Liver (tissue), 9 donors: ENCODE data around the gene ID4. TPM values are rescaled to one million over a fixed set of nuclear protein-coding genes. Genes with fewer than 3 reads are reported as not detected.

Experiments used
- DNase-seq: peaks from one replicate; pipeline ENCODE4 v3.0.0-alpha.2; 2017; ENCODE audit warnings: low spot score
- H3K27ac ChIP-seq, 2 donors: one replicate each; pipeline ENCODE4 v1.7.0; 2013; ENCODE audit warnings: inconsistent platforms in 2 of 2, low read length in 2 of 2, control low read depth in 1 of 2, low read depth in 1 of 2, mild to moderate bottlenecking in 1 of 2
- H3K27me3 ChIP-seq, 4 donors: one replicate each; pipeline versions ENCODE4 v1.6.1 to v1.7.0; 2013; ENCODE audit warnings: low read length in 3 of 4, inconsistent platforms in 1 of 4, mild to moderate bottlenecking in 1 of 4, moderate library complexity in 1 of 4; ENCODE audit not compliant: control insufficient read depth in 4 of 4, insufficient read depth in 4 of 4
- H3K36me3 ChIP-seq, 4 donors: one replicate each; pipeline versions ENCODE4 v1.6.1 to v1.7.0; 2013; ENCODE audit warnings: low read length in 3 of 4, mild to moderate bottlenecking in 3 of 4, low read depth in 1 of 4, moderate library complexity in 1 of 4; ENCODE audit not compliant: control insufficient read depth in 4 of 4, insufficient read depth in 3 of 4
- H3K4me1 ChIP-seq, 4 donors: one replicate each; pipeline versions ENCODE4 v1.6.1 to v1.7.0; 2013; ENCODE audit warnings: low read length in 3 of 4, mild to moderate bottlenecking in 3 of 4, moderate library complexity in 1 of 4; ENCODE audit not compliant: control insufficient read depth in 4 of 4, insufficient read depth in 4 of 4
- H3K4me3 ChIP-seq, 3 donors: one replicate each; pipeline versions ENCODE4 v1.6.1 to v1.7.0; 2013; ENCODE audit warnings: low read length in 3 of 3, control low read depth in 1 of 3, low read depth in 1 of 3, mild to moderate bottlenecking in 1 of 3
- H3K9ac ChIP-seq, 2 donors: one replicate each; pipeline ENCODE4 v1.7.0; 2013; ENCODE audit warnings: low read length in 2 of 2, mild to moderate bottlenecking in 2 of 2, moderate library complexity in 2 of 2, control low read depth in 1 of 2, low read depth in 1 of 2
- H3K9me3 ChIP-seq, 4 donors: one replicate each; pipeline versions ENCODE4 v1.6.1 to v1.7.0; 2013; ENCODE audit warnings: low read length in 3 of 4; ENCODE audit not compliant: control insufficient read depth in 4 of 4
- ATF3 ChIP-seq: IDR thresholded peaks from 2 replicates; pipeline ENCODE4 v1.6.1; 2016; ENCODE audit warnings: antibody characterized with exemption
- CTCF ChIP-seq: fragments of 150-350 bp; IDR thresholded peaks from 2 replicates; pipeline ENCODE4 v1.5.1; 2017; ENCODE audit warnings: improper control_type of control experiment, low read depth, low read length; ENCODE audit not compliant: missing input control
- EGR1 ChIP-seq, 2 donors: IDR thresholded peaks; 2 replicates each; pipeline ENCODE4 v1.6.1; 2016 to 2018; ENCODE audit warnings: antibody characterized with exemption in 2 of 2, low read depth in 2 of 2
- FOXA1 ChIP-seq: IDR thresholded peaks from 2 replicates; pipeline ENCODE4 v1.6.1; 2016; ENCODE audit warnings: antibody characterized with exemption
- FOXA2 ChIP-seq: IDR thresholded peaks from 2 replicates; pipeline ENCODE4 v1.6.1; 2016; ENCODE audit warnings: antibody characterized with exemption
- GABPA ChIP-seq, 2 donors: IDR thresholded peaks in 1 of 2; conservative IDR thresholded peaks in 1 of 2; 2 replicates each; pipeline ENCODE4 v1.6.1; 2016; ENCODE audit warnings: antibody characterized with exemption in 2 of 2, mild to moderate bottlenecking in 1 of 2, moderate library complexity in 1 of 2
- JUND ChIP-seq, 2 donors: IDR thresholded peaks; 2 replicates each; pipeline ENCODE4 v1.6.1; 2016; ENCODE audit warnings: antibody characterized with exemption in 2 of 2
- MAX ChIP-seq: IDR thresholded peaks from 2 replicates; pipeline ENCODE4 v1.6.1; 2016; ENCODE audit warnings: antibody characterized with exemption
- NR2F2 ChIP-seq: IDR thresholded peaks from 2 replicates; pipeline ENCODE4 v1.6.1; 2016; ENCODE audit warnings: antibody characterized with exemption
- RAD21 ChIP-seq, 2 donors: IDR thresholded peaks; 2 replicates each; pipeline ENCODE4 v1.6.1; 2016; ENCODE audit warnings: antibody characterized with exemption in 2 of 2, mild to moderate bottlenecking in 2 of 2
- REST ChIP-seq: IDR thresholded peaks from 2 replicates; pipeline ENCODE4 v1.6.1; 2016; ENCODE audit warnings: antibody characterized with exemption, mild to moderate bottlenecking
- RXRA ChIP-seq, 2 donors: IDR thresholded peaks; 2 replicates each; pipeline ENCODE4 v1.6.1; 2017 to 2018; ENCODE audit warnings: antibody characterized with exemption in 2 of 2, mild to moderate bottlenecking in 1 of 2
- SP1 ChIP-seq: IDR thresholded peaks from 2 replicates; pipeline ENCODE4 v1.6.1; 2018; ENCODE audit warnings: antibody characterized with exemption, mild to moderate bottlenecking
- TAF1 ChIP-seq: conservative IDR thresholded peaks from 2 replicates; pipeline ENCODE4 v1.6.1; 2016; ENCODE audit warnings: antibody characterized with exemption, mild to moderate bottlenecking
- WGBS: extraction: QIAGEN DNeasy Blood & Tissue Kit; methylation state at CpG from one replicate; pipeline ENCODE4 v1.1.7; 2013; 5-methylcytosine and 5-hydroxymethylcytosine counted together
- polyA plus RNA-seq, 2 donors: library from polyadenylated mRNA; stranded (reverse) in 1 of 2; unstranded in 1 of 2; fragments of 200-250 nt in 1 of 2; fragments of >200 nt in 1 of 2; fragmentation: Nextera tagmentation in 1 of 2; extraction: Ambion mirVana in 1 of 2; gene quantifications; one replicate each; pipeline versions ENCODE4 v1.2.1 to v1.2.3, GENCODE V29; 2013 to 2015
- total RNA-seq, 2 donors: library from RNA; depleted of rRNA; stranded (reverse); fragments of >200 nt; gene quantifications; one replicate each; pipeline ENCODE4 v1.2.3, GENCODE V29; 2014
- donor health status: healthy.
- donor health status: healthy.
- donor health status: healthy.
- donor health status: healthy.
- donor health status: healthy.

Gene ID4
- total and polyA plus RNA-seq, 4 donors = 0.38 to 3.7 (median 1.2) TPM

- no peak overlapping the region for H3K9ac ChIP-seq
- TF ChIP-seq NR2F2 (no peak), CTCF (no peak), EGR1 (IDR thresholded peaks at IDR 0.05; ENCODE audit: low read depth in 2 of 2) (no peak), FOXA1 (no peak), FOXA2 (no peak), GABPA (IDR thresholded peaks at IDR 0.05 in 1 of 2, conservative IDR thresholded peaks at IDR 0.05 in 1 of 2) (no peak), RXRA (IDR thresholded peaks at IDR 0.05) (no peak), SP1 (no peak), JUND (IDR thresholded peaks at IDR 0.05) (no peak), ATF3 (no peak), REST (no peak), MAX (no peak)
- no peaks in the 10 kb centered on the region for H3K36me3 ChIP-seq
- no peak for DNase-seq
- peaks cover 13 to 23% (median 20%) of the 10 kb centered on the region in 4 donors for H3K4me1 ChIP-seq
- H3K27me3 ChIP-seq = peaks cover 0 to 15% (median 9%) of the 10 kb centered on the region in 4 donors
- H3K9me3 ChIP-seq = no peaks in the 10 kb centered on the region
- 91% methylated on average over 4 of the region's 4 CpGs for WGBS
- H3K27ac ChIP-seq = no peak overlapping the region
- H3K4me3 ChIP-seq = no peak overlapping the region
Observed at GRCh38 chr6:19835605-19836004, 1.6 kb upstream of the ID4 start.

GRCh38 chr6:19837511-19838441 lies 606 bp downstream of the ID4 start:
- DNase-seq = peak; percentile 37
- Histone ChIP-seq H3K4me3 (peak overlapping the region; percentile 26 to 66 (median 60)), H3K27ac (peak overlapping the region; percentile 54 to 65), H3K4me1 (peaks cover 13 to 23% (median 20%) of the 10 kb centered on the region in 4 donors), H3K36me3 (no peaks in the 10 kb centered on the region), H3K9me3 (no peaks in the 10 kb centered on the region), H3K27me3 (peaks cover 0 to 16% (median 8%) of the 10 kb centered on the region in 4 donors), H3K9ac (peak overlapping the region in 1 of 2 donors; percentile 45)
- 3% methylated on average over 122 of the region's 122 CpGs for WGBS
- no peak for TF ChIP-seq REST
- no peak for TF ChIP-seq RAD21 (IDR thresholded peaks at IDR 0.05)
- TF ChIP-seq TAF1 = no peak
